ENCODE measurements around the gene AEBP2. TPM values are rescaled to one million over a fixed set of nuclear protein-coding genes. Genes with fewer than 3 reads are reported as not detected.
"Not testable (repeated sequence)": the region's sequence is repeated elsewhere in the genome, so short reads cannot be mapped to it uniquely, and the experiment has no call there.

The AEBP2 gene
- total and polyA plus RNA-seq, 4 experiments from 2014 or later, result 5.3 to 61.6 (median 36.9) TPM

DNA sequence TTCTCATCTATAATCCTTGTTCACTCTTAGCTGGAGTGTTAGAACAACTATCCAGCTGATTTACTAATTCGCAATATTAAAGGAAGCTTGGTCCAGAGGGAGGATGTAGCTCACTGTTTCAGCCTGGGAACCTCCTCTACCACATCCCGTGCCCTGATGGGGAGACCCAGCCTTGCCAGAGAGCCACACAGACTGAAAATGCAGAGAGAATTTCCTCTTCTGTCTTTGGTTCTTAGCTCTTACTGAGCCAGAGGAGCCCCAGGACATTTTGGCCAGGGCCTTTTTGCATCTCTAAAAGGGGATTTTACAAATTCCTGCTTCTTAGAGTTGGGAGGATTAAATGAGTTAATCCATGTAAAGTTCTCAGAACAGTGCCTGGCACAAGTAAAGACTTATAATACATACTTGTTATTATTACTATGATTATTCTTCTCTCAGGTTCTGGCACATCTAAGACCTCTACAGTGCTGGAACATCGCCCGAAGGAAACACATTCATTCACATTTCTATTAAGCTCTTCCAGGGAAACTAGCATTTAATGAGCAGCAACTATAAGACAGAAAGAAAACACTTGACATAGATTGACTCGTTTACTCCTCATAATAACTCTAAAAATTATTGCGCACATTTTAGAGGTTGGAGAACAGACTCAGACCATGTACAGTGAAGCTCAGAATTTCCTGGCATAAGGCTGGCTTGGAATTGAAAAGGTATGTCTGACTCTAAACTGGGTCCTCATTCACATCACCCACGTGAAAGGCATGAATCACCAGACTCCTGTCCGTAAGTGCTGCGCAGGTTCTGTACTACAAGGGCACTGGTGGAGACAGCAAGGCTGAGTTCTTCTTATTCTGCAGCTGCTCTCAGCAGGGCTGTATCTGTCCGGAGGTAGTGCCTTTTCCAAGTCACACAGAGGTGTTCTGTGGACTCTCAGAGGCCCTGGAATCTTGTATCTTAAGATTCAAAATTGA is 27.8 kb upstream of the AEBP2 start:
- Mint-ChIP-seq H3K36me3 (no peaks in the 10 kb centered on the region), H3K9me3 (peaks cover 0 to 3% (median 0%) of the 10 kb centered on the region in 8 donors), H3K27me3 (no peaks in the 10 kb centered on the region), H3K27ac (no peak overlapping the region), H3K4me3 (no peak overlapping the region), H3K4me1 (no peaks in the 10 kb centered on the region)
- no peaks in the 10 kb centered on the region for H3K4me1 ChIP-seq (ENCODE audit: insufficient read depth, low read length)
- H3K36me3 ChIP-seq (ENCODE audit: insufficient read depth, low read length), result no peaks in the 10 kb centered on the region
- ChIA-PET CTCF (ENCODE audit: partially characterized antibody) (interaction anchor here (1.1 kb wide), 1 partner anchor 123 kb away, joined by 4 read pairs; no protein-coding TSS in a partner anchor), POLR2A (ENCODE audit: partially characterized antibody) (no interaction called here)
- no peaks in the 10 kb centered on the region for H3K27me3 ChIP-seq (ENCODE audit: insufficient read depth, low read length)
- no peak overlapping the region for H3K27ac ChIP-seq (ENCODE audit: low read depth, low read length)
- H3K4me3 ChIP-seq (ENCODE audit: low read length in 2 of 2), result no peak overlapping the region
- no peaks in the 10 kb centered on the region for H3K9me3 ChIP-seq (ENCODE audit: control insufficient read depth in 1 of 2, low read length in 2 of 2)
- DNase-seq, result no peak
- intact Hi-C loops (cut with micrococcal nuclease), result no loop called here

DNA sequence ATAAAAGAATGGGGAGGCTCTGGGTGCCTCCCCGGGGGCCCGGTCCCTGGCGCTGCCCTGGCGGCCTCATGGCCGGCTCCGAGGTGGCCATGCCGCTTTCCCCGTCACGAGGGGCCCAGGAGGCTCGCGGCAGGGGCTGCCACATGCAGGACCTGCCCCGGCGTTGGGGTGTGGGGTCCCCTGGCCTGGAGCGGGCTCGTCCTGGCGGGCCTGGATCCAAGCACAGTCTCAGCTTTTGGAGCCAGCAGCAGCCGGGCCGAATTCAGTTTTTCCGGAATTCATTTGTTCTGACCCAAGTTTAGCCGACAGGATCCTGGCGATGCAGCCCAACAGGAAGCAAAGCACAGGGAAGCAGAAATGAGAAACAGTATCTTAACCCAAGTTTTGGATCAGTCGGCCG is 26.4 kb upstream of the AEBP2 start:
- ChIA-PET POLR2A (ENCODE audit: partially characterized antibody) (no interaction called here), CTCF (ENCODE audit: partially characterized antibody) (no interaction called here)
- H3K36me3 ChIP-seq (ENCODE audit: insufficient read depth, low read length), result no peaks in the 10 kb centered on the region
- H3K36me3 Mint-ChIP-seq, result no peaks in the 10 kb centered on the region
- intact Hi-C loops (cut with micrococcal nuclease), result no loop called here
- no peaks in the 10 kb centered on the region for H3K27me3 Mint-ChIP-seq
- no peaks in the 10 kb centered on the region for H3K27me3 ChIP-seq (ENCODE audit: insufficient read depth, low read length)
- H3K9me3 Mint-ChIP-seq, result no peaks in the 10 kb centered on the region
- no peaks in the 10 kb centered on the region for H3K4me1 Mint-ChIP-seq
- H3K27ac ChIP-seq (ENCODE audit: low read depth, low read length), result no peak overlapping the region
- no peaks in the 10 kb centered on the region for H3K4me1 ChIP-seq (ENCODE audit: insufficient read depth, low read length)
- no peak for DNase-seq
- H3K4me3 ChIP-seq (ENCODE audit: low read length in 2 of 2), result no peak overlapping the region
- no peak overlapping the region for H3K27ac Mint-ChIP-seq
- H3K9me3 ChIP-seq (ENCODE audit: control insufficient read depth in 1 of 2, low read length in 2 of 2), result no peaks in the 10 kb centered on the region
- H3K4me3 Mint-ChIP-seq, result no peak overlapping the region

DNA sequence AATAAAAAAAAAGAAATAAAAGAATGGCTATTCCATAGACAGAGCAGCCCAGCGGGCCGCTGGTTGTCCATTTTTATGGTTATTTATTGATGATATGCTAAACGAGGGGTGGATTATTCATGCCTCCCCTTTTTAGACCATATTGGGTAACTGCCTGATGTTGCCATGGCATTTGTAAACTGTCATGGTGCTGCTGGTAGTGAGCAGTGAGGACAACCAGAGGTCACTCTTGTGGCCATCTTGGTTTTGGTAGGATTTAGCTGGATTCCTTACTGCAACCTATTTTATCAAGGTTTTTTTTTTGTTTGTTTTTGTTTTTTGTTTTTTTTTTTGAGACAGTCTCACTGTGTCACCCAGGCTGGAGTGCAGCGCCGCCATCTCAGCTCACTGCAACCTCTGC is 25.7 kb upstream of the AEBP2 start:
- H3K9me3 Mint-ChIP-seq; H3K27ac Mint-ChIP-seq; H3K27me3 ChIP-seq (ENCODE audit: insufficient read depth, low read length); H3K36me3 ChIP-seq (ENCODE audit: insufficient read depth, low read length); H3K4me1 Mint-ChIP-seq; H3K27me3 Mint-ChIP-seq; DNase-seq; H3K4me1 ChIP-seq (ENCODE audit: insufficient read depth, low read length); H3K36me3 Mint-ChIP-seq; H3K4me3 Mint-ChIP-seq; H3K27ac ChIP-seq (ENCODE audit: low read depth, low read length); H3K9me3 ChIP-seq (ENCODE audit: control insufficient read depth in 1 of 2, low read length in 2 of 2); H3K4me3 ChIP-seq (ENCODE audit: low read length in 2 of 2); POLR2A ChIA-PET (ENCODE audit: partially characterized antibody); intact Hi-C loops (cut with micrococcal nuclease); CTCF ChIA-PET (ENCODE audit: partially characterized antibody): not testable (repeated sequence)

DNA sequence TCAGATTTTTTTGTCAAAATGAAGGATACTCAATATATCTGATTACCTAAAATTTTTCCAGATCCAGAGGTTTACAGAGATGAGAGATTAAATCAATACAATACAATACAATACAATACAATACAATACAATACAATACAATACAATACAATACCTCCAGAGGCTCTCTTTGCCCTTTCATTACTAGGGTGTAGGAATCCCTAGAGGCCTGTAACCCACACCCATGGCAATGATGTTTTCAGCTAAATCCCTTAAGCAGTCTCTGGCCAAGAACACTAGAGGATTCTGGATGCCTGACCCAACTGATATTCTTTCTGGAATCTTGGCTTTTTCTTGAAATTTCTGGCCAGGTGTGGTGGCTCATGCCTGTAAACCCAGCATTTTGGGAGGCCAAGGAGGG is 23.7 kb upstream of the AEBP2 start:
- Histone ChIP-seq H3K4me3 (ENCODE audit: low read length in 2 of 2) (no peak overlapping the region), H3K9me3 (ENCODE audit: control insufficient read depth in 1 of 2, low read length in 2 of 2) (no peaks in the 10 kb centered on the region), H3K27ac (ENCODE audit: low read depth, low read length) (no peak overlapping the region), H3K4me1 (ENCODE audit: insufficient read depth, low read length) (no peaks in the 10 kb centered on the region), H3K27me3 (ENCODE audit: insufficient read depth, low read length) (no peaks in the 10 kb centered on the region), H3K36me3 (ENCODE audit: insufficient read depth, low read length) (no peaks in the 10 kb centered on the region)
- intact Hi-C loops (cut with micrococcal nuclease), result no loop called here
- no peak overlapping the region for H3K4me3 Mint-ChIP-seq
- H3K27me3 Mint-ChIP-seq, result no peaks in the 10 kb centered on the region
- CTCF ChIA-PET (ENCODE audit: partially characterized antibody), result no interaction called here
- no peak overlapping the region for H3K27ac Mint-ChIP-seq
- POLR2A ChIA-PET (ENCODE audit: partially characterized antibody), result interaction anchor here (0.8 kb wide), 1 partner anchor 24 kb away, joined by 3 read pairs; the partner anchor contains the start of gene AEBP2
- H3K4me1 Mint-ChIP-seq, result peaks cover 0 to 1% (median 0%) of the 10 kb centered on the region in 4 donors
- no peak for DNase-seq
- no peaks in the 10 kb centered on the region for H3K36me3 Mint-ChIP-seq
- H3K9me3 Mint-ChIP-seq, result no peaks in the 10 kb centered on the region

DNA sequence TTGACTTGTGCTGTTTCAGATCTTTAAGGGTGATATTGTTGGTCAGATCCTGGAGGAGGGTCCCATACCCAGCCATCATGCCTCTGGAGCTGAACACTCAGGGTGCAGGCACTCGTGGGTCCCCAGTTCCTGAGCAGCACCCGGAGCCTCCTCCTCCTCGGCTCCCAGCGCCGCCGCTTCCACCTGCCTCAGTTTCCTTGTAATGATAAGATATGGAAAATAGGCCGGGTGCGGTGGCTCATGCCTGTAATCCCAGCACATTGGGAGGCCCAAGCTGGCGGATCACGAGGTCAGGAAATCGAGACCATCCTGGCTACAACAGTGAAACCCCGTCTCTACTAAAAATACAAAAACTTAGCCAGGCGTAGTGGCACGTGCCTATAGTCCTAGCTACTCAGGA is 20.2 kb upstream of the AEBP2 start:
- no peaks in the 10 kb centered on the region for H3K9me3 ChIP-seq (ENCODE audit: control insufficient read depth in 1 of 2, low read length in 2 of 2)
- no peak overlapping the region for H3K27ac ChIP-seq (ENCODE audit: low read depth, low read length)
- no peaks in the 10 kb centered on the region for H3K27me3 ChIP-seq (ENCODE audit: insufficient read depth, low read length)
- H3K36me3 ChIP-seq (ENCODE audit: insufficient read depth, low read length), result no peaks in the 10 kb centered on the region
- ChIA-PET CTCF (ENCODE audit: partially characterized antibody) (no interaction called here), POLR2A (ENCODE audit: partially characterized antibody) (no interaction called here)
- no peak for DNase-seq
- Mint-ChIP-seq H3K27me3 (no peaks in the 10 kb centered on the region), H3K4me1 (peaks cover 0 to 1% (median 0%) of the 10 kb centered on the region in 4 donors), H3K36me3 (no peaks in the 10 kb centered on the region), H3K27ac (no peak overlapping the region), H3K4me3 (no peak overlapping the region), H3K9me3 (no peaks in the 10 kb centered on the region)
- no peak overlapping the region for H3K4me3 ChIP-seq (ENCODE audit: low read length in 2 of 2)
- no peaks in the 10 kb centered on the region for H3K4me1 ChIP-seq (ENCODE audit: insufficient read depth, low read length)
- intact Hi-C loops (cut with micrococcal nuclease), result no loop called here

DNA sequence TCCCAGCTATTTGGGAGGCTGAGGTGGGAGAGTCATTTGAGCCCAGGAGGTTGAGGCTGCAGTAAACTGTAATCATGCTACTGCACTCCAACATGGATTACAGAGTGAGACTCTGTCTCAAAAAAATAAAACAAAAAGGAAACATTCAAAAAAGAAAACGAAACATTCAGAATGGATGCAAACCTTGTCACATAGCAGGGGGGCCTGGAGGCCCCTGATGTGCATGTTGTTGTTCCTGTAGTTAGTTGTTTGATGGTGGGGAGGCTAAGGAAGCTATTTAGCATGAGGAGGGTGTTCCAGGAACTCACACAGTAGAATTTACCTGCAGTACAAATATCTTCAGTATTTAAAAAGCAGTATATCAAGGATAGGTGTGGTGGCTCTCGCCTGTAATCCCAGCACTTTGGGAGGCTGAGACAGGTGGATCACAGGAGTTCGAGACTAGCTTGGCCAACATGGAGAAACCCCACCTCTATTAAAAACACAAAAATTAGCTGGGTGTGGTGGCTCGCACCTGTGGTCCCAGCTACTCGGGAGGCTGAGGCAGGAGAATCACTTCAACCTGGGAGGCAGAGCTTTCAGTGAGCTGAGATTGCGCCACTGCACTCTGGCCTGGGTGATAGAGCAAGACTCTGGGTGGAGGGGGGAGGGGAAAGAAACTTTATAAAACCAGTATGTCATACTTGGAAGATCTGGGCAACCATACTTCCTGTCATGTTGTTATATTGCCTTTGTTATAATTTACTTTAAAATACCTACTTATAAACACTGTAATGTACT is 17.6 kb upstream of the AEBP2 start:
- H3K9me3 Mint-ChIP-seq, result no peaks in the 10 kb centered on the region
- peaks cover 0 to 1% (median 0%) of the 10 kb centered on the region in 4 donors for H3K4me1 Mint-ChIP-seq
- intact Hi-C loops (cut with micrococcal nuclease), result no loop called here
- CTCF ChIA-PET (ENCODE audit: partially characterized antibody), result no interaction called here
- no peaks in the 10 kb centered on the region for H3K36me3 ChIP-seq (ENCODE audit: insufficient read depth, low read length)
- no peaks in the 10 kb centered on the region for H3K4me1 ChIP-seq (ENCODE audit: insufficient read depth, low read length)
- H3K27ac ChIP-seq (ENCODE audit: low read depth, low read length), result no peak overlapping the region
- H3K27me3 Mint-ChIP-seq, result no peaks in the 10 kb centered on the region
- POLR2A ChIA-PET (ENCODE audit: partially characterized antibody), result no interaction called here
- no peaks in the 10 kb centered on the region for H3K36me3 Mint-ChIP-seq
- H3K4me3 Mint-ChIP-seq, result no peak overlapping the region
- no peaks in the 10 kb centered on the region for H3K27me3 ChIP-seq (ENCODE audit: insufficient read depth, low read length)
- H3K4me3 ChIP-seq (ENCODE audit: low read length in 2 of 2), result no peak overlapping the region
- DNase-seq, result no peak
- H3K27ac Mint-ChIP-seq, result no peak overlapping the region
- H3K9me3 ChIP-seq (ENCODE audit: control insufficient read depth in 1 of 2, low read length in 2 of 2), result no peaks in the 10 kb centered on the region

DNA sequence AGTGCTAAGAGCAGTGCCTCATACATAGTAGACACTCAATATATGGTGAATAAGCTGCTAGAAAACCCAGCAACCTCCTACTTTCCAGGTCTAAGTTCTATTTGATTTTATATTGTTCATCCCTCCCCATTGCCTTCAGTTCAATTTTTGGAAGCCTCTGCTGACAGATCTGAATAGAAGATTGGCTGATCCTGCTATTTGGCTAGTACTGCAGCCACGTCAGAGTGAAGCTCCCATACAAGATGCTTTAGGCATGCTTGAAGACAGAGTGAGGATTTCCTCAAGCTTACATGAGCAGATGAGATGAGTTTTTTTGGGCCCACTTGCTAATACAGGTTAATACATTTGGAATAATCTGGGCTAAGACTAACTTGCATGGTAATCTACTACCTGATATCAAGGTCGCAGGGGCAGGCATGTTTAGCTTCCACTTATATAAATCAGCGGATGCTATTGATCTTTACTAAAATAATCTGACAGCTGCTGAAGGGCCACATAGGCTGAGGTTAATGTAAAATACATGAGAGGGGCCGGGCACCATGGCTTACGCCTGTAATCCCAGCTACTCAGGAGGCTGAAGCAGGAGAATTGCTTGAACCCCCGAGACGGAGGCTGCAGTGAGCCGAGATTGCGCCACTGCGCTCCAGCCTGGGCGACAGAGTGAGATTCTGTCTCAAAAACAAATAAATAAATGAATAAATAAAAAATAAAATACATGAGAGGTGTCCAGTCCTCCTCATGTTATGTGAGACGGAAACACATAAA is 15.9 kb upstream of the AEBP2 start:
- no peaks in the 10 kb centered on the region for H3K4me1 ChIP-seq (ENCODE audit: insufficient read depth, low read length)
- Mint-ChIP-seq H3K36me3 (no peaks in the 10 kb centered on the region), H3K4me3 (no peak overlapping the region), H3K27me3 (no peaks in the 10 kb centered on the region), H3K27ac (no peak overlapping the region), H3K4me1 (peaks cover 2 to 4% (median 3%) of the 10 kb centered on the region in 4 donors), H3K9me3 (no peaks in the 10 kb centered on the region)
- no peaks in the 10 kb centered on the region for H3K27me3 ChIP-seq (ENCODE audit: insufficient read depth, low read length)
- ChIA-PET POLR2A (ENCODE audit: partially characterized antibody) (no interaction called here), CTCF (ENCODE audit: partially characterized antibody) (no interaction called here)
- no peaks in the 10 kb centered on the region for H3K36me3 ChIP-seq (ENCODE audit: insufficient read depth, low read length)
- H3K27ac ChIP-seq (ENCODE audit: low read depth, low read length), result no peak overlapping the region
- DNase-seq, result no peak
- intact Hi-C loops (cut with micrococcal nuclease), result no loop called here
- no peak overlapping the region for H3K4me3 ChIP-seq (ENCODE audit: low read length in 2 of 2)
- no peaks in the 10 kb centered on the region for H3K9me3 ChIP-seq (ENCODE audit: control insufficient read depth in 1 of 2, low read length in 2 of 2)
